ENCODE measurements around the gene TM9SF4.
"Not testable (repeated sequence)": the region's sequence is repeated elsewhere in the genome, so short reads cannot be mapped to it uniquely, and the experiment has no call there.

Gene TM9SF4

DNA sequence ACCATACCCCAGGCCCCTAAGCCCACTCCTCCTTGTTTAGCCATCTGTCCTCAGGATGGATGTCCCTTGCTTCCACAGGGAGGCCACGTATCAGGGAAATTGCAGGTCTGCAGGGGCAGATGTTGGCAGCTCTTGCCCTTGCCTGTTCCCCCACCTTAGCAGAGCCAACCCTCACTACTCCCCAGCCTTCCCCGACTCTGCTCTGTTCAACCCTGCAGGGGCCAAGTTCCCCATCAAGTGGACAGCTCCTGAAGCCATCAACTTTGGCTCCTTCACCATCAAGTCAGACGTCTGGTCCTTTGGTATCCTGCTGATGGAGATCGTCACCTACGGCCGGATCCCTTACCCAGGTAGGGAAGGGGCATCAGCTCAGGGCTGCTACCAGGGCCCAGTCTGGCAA, 10.7 kb upstream of the TM9SF4 start:
- no peak for DNase-seq (ENCODE audit: low spot score)

DNA sequence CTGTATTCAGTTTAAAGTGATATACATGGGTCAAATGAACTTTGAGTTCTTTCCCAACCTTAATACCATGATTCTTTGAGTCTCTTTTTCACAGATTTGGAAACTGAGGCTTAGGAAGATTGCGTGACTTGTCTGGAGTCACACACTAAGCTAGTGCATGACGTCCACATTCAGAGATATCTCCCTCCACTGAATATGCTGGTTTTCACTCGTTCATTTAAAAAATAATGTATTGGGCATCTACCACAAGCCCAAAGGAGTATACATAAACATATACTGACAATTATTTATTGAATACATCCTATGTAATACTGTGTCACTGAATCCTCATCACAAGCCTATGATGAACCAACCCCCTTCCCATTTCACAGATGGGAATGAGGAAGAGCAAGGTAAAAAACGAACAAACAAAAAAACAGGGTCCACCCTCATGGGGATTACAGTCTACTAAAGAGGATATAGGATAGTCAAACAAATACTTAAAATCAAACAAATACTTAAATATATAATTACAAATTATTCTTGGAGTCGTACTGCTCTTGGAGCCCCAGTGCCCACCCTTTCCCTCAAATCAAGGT, 611 bp upstream of the TM9SF4 start:
- no peak for DNase-seq (ENCODE audit: low spot score)

DNA sequence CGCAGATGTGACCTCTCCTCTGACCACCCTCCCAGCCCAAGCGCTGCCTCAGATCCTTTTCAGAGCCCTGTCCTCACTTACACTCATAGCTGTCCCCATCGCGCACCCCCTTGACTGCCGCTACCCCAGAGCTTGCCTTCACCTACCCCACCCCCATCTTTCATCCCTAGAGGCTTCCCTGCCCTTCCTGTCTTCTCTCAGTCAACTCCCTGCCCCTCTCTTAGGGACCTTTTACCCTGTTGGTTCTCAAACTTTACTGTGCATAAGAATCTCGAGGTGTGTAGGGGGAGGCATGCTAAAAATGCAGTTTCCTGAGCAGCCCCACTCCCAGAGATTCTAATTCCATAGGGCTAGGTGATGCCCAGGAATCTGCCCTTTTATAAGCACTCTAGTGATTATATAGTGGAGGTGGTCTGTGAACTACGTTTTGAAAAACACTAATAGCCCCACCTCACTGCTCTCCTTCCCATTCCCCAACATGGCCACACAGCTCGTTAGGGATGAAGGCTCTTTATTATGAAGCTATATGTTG, 725 bp downstream of the TM9SF4 start:
- DNase-seq (ENCODE audit: low spot score), result peak; percentile 7

DNA sequence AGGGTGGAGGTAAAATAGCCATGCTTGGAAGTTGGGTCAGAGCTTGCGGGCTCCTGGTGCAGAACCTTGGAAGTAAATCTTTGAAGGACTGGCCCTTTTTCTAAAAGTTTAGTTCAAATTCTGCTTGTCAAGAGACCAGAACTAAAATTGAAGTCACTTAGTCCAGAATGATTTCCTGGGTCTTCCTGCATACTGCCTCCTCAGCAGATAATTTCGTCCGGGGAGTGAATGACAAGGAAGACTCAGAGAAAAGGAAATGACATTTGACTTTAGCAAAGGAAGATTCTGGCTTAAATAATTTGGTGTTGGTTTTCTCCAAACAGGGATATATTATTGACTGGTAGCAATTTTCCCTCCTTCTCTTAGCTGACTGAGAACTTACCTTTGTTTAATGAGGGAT, 1.2 kb downstream of the TM9SF4 start:
- DNase-seq (ENCODE audit: low spot score), result no peak

DNA sequence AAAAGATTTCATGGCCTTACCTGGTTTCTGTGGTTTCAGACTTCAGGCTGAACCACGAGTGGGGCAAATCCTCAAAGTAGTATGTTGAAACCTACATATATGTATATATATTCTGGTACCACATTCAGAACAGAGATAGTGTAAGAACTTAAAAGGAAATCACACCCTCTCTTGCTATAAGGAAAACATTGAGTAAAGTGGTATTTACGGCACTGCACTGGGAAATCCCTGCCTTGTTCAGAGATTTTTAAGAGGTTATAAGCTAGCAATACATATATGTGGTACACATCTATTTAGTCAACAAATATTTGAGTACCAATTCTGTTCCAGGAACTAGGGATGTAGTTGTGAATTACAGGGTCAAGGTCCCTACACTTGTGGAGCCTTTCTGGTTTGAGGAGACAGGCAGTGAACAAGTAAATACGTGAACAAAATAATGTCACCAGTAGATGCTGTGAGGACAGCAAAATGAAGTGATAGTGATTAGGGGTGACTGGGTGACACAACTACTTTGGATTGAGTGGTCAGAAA, 1.7 kb downstream of the TM9SF4 start:
- no peak for DNase-seq (ENCODE audit: low spot score)

DNA sequence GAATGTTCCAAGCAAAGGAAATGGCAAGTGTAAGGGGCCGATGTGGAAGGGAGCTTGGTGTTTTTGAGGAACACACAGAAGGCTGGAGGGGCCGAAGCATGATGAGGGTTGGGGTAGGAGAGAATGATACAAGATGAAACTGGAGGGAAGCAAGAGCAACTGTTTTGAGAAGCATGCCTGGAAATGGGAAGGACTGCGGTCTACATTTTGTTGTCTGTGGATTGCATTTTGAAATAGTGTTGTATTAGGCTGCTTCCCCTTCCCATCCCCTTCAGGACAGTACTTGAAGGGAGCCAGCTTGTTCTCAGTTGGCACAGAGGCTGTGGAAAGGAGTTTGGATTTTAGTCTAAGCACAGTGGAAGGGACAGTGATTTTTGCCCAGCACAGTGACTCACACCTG, 2.2 kb downstream of the TM9SF4 start:
- DNase-seq (ENCODE audit: low spot score), result no peak

DNA sequence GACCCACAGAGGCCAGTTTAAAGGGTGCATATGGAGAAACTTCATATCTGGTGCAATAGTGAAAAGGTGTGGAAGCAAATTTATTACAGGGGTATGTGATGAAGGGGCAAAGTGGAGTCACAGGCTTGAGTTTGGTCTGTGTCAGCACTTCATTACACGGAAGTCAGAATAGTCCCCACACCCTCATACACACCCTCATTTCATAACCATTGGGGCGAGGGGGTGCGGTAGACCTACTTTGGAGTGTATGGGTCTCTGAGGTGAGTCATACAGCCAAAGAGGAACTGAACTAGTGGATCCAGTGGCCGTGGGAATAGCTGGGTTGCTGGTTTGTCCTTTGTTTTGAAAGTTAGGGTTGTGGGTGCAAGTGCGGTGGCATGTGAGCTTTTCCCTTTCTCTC, 3.3 kb downstream of the TM9SF4 start:
- DNase-seq (ENCODE audit: low spot score), result no peak

DNA sequence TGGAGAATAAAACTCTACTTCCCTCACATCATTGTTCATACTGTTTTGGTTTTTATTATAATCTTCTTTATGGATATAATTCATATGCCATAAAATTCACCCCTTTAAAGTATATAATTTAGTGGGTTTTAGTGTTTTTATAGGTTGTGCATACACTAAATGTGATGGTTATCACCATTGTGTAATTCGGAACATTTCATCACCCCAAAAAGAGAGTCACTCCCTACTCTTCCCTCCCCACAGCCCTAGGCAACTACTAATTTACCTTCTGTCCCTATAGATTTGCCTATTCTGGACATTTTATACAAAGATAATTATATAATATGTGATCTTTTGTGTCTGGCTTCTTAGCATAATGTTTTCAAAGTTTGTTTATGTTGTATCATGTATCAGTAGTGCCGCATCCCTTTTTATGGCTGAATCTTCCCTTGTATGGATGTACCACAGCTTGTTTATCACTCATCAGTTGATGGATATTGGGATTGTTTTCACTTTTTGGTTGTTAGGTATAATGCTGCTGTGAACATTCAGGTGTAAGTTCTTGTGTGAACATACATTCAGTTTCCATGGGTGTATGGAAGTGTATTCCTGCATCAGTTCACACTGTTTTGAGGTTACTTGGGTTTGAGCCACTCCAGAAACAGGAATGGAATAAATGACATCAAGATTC, 4.2 kb downstream of the TM9SF4 start:
- no peak for DNase-seq (ENCODE audit: low spot score)

DNA sequence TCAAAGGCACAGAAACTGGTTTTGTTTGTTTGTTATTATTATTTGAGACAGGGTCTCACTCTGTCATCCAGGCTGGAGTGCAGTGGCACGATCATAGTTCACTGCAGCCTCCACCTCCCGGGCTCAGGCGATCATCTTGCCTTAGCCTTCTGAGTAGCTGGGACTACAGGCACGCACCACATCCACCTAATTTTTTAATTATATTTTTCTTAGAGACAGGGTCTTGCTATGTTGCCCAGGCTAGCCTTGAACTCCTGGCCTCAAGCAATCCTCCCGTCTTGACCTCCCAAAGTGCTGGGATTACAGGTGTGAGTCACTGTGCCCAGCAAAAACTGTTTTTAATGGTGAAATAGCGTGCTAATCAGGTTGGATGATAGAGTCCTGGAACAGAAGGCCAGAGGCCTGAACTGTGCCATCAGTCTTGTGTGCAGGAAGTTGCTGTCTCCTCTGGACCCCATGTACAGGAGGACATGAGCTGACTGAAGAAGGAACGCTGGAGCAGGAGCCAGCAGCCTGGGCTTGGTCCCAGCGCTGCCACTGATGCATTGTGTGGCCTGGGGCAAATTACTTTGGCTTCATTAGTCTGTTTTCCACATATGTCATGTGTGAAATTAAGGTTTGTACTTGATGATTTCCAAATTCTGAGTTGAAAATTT, 4.9 kb downstream of the TM9SF4 start:
- DNase-seq (ENCODE audit: low spot score), result peak; percentile 11

DNA sequence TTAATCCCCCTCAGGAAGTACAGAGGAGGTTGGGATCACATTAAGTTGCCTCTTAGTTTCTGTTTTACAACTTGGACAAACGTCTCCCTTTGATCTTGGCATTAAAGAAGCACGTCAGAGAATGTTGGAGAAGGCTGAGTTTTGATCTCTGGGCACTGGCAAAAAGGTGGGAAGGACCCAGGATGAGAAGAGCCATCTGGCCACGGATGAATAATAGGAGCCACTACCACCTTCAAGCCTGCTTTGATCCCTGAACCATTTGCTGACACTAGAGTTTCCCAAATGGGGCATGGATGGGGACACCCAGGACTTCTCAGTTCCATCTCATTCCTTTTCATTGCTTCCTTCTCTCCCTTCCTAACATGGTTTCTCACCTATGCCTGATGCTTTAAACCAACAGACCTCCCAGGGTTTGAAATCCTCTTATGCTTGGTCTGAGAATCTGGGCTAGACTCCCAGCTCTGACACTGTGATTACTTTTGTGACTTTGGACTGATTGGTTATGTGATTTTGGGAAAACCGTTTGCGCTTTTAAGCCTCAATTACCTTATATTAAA, 5.8 kb downstream of the TM9SF4 start:
- no peak for DNase-seq (ENCODE audit: low spot score)

DNA sequence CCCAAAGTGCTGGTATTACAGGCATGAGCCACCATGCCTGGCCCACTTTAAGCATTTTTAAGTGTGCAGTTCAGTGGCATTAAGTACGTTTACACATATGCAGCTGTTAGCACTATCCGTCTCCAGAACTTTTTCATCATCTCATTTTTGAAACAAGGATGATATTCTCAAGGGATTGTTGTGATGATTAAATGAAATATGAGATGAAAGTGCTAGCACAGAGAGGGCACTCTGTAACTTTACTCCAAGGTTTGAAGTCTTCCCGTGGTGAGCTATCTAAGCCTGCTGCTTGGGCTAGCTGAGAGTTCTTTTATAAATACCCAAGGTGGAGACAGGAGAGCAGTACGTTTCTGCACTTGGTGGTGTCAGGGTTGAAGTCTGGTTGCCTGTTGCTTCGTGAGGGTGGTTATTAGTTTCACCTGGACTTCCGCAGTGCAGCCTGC, 6.6 kb downstream of the TM9SF4 start:
- no peak for DNase-seq (ENCODE audit: low spot score)

DNA sequence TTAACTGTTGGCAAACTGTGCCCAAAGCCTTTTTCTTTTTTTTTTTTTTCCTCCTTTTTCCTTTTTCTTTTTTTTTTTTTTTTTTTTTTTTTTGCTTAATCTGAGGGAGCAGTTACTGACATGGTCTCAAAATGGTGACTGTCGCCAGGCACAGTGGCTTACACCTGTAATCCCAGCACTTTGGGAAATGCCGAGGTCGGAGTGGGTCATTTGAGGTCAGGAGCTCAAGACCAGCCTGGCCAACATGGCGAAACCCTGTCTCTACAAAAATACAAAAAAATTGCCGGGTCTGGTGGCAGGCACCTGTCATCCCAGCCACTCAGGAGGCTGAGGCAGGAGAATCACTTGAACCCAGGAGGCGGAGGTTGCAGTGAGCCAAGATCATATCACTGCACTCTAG, 7.3 kb downstream of the TM9SF4 start:
- DNase-seq (ENCODE audit: low spot score), result not testable (repeated sequence)

DNA sequence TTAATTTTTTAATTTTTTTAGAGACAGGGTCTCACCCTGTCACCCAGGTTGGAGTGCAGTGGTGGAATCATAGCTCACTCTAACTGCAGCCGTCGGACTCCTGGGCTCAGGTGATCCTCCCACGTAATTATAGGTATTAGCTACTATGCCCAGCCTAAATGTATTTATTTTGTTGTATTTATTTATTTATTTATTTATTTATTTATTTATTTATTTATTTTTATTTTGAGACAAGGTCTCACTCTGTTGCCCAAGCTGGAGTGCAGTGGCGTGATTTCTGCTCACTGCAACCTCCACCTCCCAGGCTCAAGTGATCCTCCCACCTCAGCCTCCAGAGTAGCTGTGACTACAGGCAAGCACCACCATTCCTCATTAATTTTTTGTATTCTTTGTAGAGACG, 8.9 kb downstream of the TM9SF4 start:
- not testable (repeated sequence) for DNase-seq (ENCODE audit: low spot score)

DNA sequence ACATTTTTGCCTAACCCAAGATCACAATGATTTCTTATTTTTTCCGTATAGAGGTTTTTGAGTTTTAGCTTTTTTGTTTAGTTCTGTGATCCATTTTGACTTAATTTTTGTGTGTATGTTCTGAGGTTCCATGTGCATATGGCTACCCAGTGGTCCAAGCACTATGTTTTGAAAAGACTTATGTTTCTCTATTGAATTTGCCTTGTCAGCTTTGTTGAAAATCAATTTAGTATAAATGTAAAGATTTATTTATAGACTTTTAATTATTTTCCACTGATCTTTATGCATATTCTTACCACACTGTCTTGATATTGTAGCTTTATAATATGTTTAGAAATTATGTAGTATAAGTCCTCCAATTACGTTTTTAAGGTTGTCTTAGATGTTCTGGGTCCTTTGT, 10.2 kb downstream of the TM9SF4 start:
- no peak for DNase-seq (ENCODE audit: low spot score)

DNA sequence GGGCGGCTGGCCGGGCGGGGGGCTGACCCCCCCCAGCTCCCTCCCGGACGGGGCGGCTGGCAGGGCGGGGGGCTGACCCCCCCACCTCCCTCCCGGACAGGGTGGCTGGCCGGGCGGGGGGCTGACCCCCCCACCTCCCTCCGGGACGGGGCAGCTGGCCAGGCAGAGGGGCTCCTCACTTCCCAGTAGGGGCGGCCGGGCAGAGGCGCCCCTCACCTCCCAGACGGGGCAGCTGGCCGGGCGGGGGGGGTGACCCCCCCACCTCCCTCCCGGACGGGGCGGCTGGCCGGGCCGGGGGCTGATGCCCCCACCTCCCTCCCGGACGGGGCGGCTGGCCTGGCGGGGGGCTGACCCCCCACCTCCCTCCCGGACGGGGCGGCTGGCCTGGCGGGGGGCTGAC, 12.4 kb downstream of the TM9SF4 start:
- not testable (repeated sequence) for DNase-seq (ENCODE audit: low spot score)

DNA sequence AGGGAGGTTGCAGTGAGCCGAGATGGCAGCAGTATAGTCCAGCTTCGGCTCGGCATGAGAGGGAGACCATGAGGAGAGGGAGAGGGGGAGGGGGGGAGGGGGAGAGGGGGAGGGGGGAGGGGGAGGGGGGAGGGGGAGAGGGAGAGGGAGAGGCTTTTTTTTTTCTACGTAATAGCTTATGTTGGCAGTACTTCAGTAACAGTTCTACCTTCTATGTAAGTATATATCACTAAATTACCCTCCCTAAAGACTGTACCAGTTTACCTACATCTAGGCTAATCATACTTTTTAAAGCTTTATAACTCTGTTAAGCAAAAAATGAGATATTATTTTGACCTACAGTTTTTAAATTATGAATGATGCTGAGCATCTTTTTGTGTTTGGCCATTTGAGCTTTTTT, 13.6 kb downstream of the TM9SF4 start:
- no peak for DNase-seq (ENCODE audit: low spot score)

DNA sequence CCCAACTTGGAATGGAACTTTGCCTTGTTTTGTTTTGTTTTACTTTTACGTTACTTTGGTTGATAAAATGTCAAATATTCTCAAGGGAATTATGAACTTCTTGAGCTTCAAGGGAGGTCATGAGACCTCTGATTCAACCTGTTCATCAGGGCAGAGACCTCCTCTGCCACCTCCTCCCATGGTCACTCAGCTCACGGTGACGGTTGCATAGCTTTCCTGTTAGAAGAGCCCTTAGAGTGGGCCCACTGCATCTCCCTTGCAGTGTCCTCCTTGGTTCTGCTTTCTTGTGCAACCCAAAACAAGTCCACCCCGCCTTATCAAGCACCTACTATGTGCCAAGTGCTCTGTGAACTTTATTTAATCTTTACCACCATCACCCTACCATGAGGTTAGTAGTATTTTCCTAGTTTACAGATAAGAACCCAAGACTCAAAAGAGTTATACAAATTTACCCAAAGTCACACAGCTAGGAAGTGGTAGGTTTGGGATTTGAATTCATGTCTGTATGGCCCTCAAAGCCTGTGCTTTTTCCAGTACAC, 15.5 kb downstream of the TM9SF4 start:
- DNase-seq (ENCODE audit: low spot score), result no peak

DNA sequence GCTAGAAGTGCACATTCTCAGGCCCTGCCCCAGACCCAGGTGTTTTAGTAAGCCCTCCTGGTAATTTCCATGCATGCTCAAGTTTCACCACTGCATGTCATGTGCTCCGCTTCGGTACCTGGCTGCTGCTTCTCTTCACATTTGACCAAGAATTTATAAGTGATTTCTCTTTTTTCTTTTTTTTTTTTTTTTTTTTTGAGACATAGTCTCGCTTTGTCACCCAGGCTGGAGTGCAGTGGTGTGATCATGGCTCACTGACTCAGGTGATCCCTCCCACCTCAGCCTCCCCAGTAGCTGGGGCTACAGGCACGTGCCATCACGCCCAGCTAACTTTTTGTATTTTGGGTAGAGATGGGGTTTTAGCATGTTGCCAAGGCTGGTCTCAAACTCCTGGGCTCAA, 16.0 kb downstream of the TM9SF4 start:
- no peak for DNase-seq (ENCODE audit: low spot score)

DNA sequence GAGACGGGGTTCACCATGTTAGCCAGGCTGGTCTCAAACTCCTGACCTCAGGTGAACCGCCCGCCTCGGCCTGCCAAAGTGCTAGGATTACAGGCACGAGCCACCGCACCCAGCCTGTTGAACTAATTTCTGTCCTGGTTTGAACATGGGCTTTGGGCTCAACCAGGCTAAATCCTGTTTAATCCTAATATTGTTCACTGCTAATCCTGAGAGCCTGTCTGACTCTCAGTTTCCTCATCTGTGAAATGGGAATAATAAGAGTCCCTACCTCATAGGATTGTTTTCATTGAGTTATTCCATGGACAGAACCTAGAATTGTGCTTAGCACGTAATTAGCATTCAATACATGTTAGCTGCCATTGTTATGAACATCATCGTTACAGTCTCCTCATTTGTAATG, 17.4 kb downstream of the TM9SF4 start:
- DNase-seq (ENCODE audit: low spot score), result no peak

DNA sequence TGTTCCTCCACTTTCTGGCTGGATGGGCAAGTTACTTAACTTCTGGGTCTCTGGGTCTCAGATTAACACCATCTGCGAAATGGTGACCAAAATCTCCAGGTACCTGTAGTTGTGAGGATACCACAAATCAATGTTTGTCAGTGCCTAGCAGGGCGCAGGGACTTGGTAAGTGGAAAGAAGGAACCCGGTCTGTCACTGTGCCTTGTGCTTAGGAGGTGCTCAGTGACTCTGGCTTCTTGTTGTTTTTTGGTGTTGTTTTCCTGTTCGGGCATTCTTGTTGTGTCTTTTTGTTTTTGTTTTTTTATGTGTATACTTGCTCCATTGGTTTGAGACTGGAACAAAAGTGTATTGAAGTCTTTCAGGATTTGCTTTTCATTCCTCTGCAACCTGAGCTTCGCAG, 17.8 kb downstream of the TM9SF4 start:
- DNase-seq (ENCODE audit: low spot score), result no peak

DNA sequence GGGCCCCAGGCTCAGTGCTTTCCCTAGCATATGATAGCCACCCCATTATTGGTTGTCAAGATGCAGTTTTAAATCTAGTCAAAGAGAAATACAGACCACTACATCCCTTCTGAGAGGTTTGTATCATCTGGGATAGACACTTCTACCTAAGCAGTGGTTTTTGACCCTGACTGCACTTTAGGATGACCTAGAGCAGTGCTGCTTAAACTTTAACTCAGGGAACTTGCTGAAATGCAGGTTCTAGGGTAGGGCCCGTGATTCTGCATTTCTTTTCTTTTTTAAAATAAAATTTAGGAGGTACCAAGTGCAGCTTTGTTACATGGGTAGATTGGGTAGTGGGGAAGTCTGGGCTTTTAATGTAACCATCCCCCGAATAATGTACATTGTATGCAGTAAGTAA, 18.7 kb downstream of the TM9SF4 start:
- no peak for DNase-seq (ENCODE audit: low spot score)

DNA sequence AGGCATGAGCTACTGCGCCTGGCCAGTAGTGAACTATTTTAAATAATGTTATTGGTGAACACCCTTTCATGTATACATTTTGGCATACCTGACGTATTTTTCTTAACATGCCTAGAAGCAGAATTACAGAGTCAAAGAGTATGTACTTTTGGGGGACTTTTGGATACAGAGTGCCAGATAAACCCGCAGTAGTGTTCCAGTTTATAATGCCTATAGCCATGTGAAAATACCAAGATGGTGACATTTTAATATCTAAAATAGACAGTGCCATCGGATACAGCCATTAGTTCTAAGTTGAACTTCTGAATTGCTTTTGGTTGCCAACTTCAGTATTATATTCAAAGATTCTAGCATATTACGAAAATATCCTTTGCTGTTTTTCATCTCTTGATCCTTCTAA, 20.3 kb downstream of the TM9SF4 start:
- DNase-seq (ENCODE audit: low spot score), result no peak

DNA sequence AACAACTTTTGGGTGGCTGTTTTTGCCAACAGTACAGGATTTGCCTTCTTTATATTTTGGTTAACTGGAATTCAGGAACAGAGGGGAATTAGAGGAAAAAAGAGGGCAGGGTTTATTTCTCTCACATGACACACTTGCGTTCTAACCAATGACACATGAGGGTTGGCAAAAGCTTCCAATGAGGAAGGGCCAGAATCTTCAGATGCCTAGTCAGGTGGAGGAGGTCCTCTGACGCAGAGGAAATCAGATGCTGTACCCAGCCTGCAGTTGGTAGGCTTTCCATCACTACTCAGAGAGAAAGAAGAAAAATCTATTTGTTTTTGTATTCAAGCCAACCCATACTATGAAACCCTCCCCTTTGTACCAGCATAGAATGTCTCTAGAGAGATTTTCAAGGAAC, 20.8 kb downstream of the TM9SF4 start:
- no peak for DNase-seq (ENCODE audit: low spot score)
